ENCODE data around the gene CNDP1. TPM values are rescaled to one million over a fixed set of nuclear protein-coding genes. Genes with fewer than 3 reads are reported as not detected.
"Not testable (repeated sequence)": the region's sequence is repeated elsewhere in the genome, so short reads cannot be mapped to it uniquely, and the experiment has no call there.

CNDP1 gene
- polyA plus RNA-seq, 3 donors from 2014 or later = not detected

- no peaks in the 10 kb centered on the region for H3K4me1 Mint-ChIP-seq
- H3K36me3 Mint-ChIP-seq = peaks cover 0 to 6% (median 0%) of the 10 kb centered on the region in 3 donors
- H3K27me3 Mint-ChIP-seq (ENCODE audit: low read depth in 3 of 3) = peaks cover 0 to 14% (median 4%) of the 10 kb centered on the region in 3 donors
- H3K27ac Mint-ChIP-seq = no peak overlapping the region
- peaks cover 0 to 7% (median 3%) of the 10 kb centered on the region in 6 donors for H3K9me3 Mint-ChIP-seq
- no peak overlapping the region for H3K4me3 Mint-ChIP-seq
- DNase-seq = no peak
Observed at GRCh38 chr18:74549591-74550104, 15.3 kb downstream of the CNDP1 start.

DNA sequence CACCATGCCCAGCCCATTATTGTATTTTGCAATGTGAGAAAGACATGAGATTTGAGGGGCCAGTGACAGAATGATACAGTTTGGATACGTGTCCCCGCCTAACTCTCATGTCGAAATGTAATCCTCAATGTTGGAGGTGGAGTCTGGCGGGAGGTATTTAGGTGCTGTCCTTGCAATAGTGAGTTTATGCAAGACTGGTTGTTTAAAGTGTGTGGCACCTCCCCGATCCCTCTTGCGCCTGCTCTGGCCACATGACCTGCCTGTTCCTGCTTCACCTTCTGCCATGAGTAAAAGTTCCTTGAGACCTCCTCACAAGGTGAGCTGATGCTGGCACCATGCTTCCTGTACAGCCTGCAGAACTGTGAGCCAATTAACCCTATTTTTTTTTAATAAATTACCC, 16.6 kb downstream of the CNDP1 start:
- H3K36me3 Mint-ChIP-seq = peaks cover 0 to 6% (median 0%) of the 10 kb centered on the region in 3 donors
- H3K27ac Mint-ChIP-seq = no peak overlapping the region
- H3K4me3 Mint-ChIP-seq = no peak overlapping the region
- H3K4me1 Mint-ChIP-seq = no peaks in the 10 kb centered on the region
- peaks cover 0 to 14% (median 4%) of the 10 kb centered on the region in 3 donors for H3K27me3 Mint-ChIP-seq (ENCODE audit: low read depth in 3 of 3)
- DNase-seq = no peak
- peaks cover 0 to 7% (median 3%) of the 10 kb centered on the region in 6 donors for H3K9me3 Mint-ChIP-seq

DNA sequence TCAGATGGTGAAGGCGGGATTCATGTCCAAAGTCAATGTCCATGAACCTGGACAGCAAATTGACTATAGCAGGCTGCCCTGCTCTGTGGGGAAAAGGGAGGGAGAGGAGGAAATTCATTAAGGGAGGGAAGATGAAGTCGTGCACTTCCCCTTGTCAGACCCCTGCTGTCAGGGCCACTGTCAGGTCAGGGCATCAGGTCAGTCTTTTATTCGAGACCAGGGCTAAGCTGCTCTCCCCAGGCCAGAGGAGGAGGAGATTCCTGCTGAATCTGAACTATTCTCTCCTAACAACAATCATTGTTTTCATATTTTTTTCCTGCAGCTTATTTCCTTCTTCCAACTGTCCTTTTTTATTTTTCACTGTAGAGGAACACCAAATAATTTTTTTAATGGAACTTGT, 17.2 kb downstream of the CNDP1 start:
- Mint-ChIP-seq H3K36me3 (peaks cover 0 to 6% (median 0%) of the 10 kb centered on the region in 3 donors), H3K27me3 (ENCODE audit: low read depth in 3 of 3) (peaks cover 0 to 14% (median 4%) of the 10 kb centered on the region in 3 donors), H3K27ac (no peak overlapping the region), H3K4me1 (no peaks in the 10 kb centered on the region), H3K4me3 (no peak overlapping the region), H3K9me3 (peaks cover 0 to 7% (median 3%) of the 10 kb centered on the region in 6 donors)
- DNase-seq = no peak

- Mint-ChIP-seq H3K4me1 (no peaks in the 10 kb centered on the region), H3K27me3 (ENCODE audit: low read depth in 3 of 3) (peaks cover 0 to 12% (median 4%) of the 10 kb centered on the region in 3 donors), H3K27ac (no peak overlapping the region), H3K9me3 (peaks cover 0 to 7% (median 3%) of the 10 kb centered on the region in 6 donors), H3K36me3 (peaks cover 0 to 6% (median 0%) of the 10 kb centered on the region in 3 donors), H3K4me3 (no peak overlapping the region)
- DNase-seq = peak; percentile 53 to 68 (median 60)
Observed at GRCh38 chr18:74551936-74552555, 17.7 kb downstream of the CNDP1 start.

- Mint-ChIP-seq H3K4me1 (no peaks in the 10 kb centered on the region), H3K9me3 (peaks cover 0 to 1% (median 0%) of the 10 kb centered on the region in 6 donors), H3K4me3 (no peak overlapping the region), H3K36me3 (no peaks in the 10 kb centered on the region), H3K27me3 (ENCODE audit: low read depth in 3 of 3) (peaks cover 0 to 7% (median 4%) of the 10 kb centered on the region in 3 donors), H3K27ac (no peak overlapping the region)
- no peak for DNase-seq
Observed at GRCh38 chr18:74556126-74556525, 21.8 kb downstream of the CNDP1 start.

GRCh38 chr18:74558096-74558495, 23.8 kb downstream of the CNDP1 start:
- Mint-ChIP-seq H3K27me3 (ENCODE audit: low read depth in 3 of 3) (peaks cover 1 to 5% (median 3%) of the 10 kb centered on the region in 3 donors), H3K4me3 (no peak overlapping the region), H3K4me1 (no peaks in the 10 kb centered on the region), H3K27ac (no peak overlapping the region), H3K36me3 (no peaks in the 10 kb centered on the region), H3K9me3 (no peaks in the 10 kb centered on the region)
- no peak for DNase-seq

DNA sequence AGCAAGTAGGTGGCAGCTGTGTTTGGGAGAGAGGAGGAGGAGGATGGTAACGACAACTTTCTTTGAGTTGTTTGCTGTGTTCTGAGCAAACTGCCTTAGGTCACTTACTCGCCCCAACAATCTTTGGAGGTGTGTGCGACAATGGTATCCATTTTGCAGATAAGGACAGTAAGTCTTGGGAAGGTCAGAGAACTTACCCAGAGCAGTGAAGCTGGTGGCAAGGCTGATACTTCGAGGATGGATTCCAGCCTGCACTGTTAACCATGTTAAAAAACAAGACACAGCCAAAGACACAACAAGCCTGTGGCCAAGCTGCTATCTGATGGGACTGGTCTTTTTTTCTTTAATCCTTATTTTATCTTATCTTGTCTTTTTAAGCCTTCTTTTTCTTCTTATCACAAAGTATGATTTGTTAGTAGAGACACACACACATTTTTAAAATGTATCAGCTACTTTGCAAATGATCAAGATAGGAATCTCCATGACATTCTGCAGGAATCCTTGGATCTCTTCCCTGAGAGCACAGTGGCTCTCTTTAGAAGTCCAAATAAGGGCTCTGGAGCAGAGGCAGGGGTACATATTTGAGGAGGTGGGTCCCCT, 27.9 kb downstream of the CNDP1 start:
- no peak for DNase-seq
- Mint-ChIP-seq H3K27me3 (ENCODE audit: low read depth in 3 of 3) (peaks cover 1 to 7% (median 5%) of the 10 kb centered on the region in 3 donors), H3K9me3 (no peaks in the 10 kb centered on the region), H3K36me3 (no peaks in the 10 kb centered on the region), H3K4me3 (no peak overlapping the region), H3K4me1 (no peaks in the 10 kb centered on the region), H3K27ac (no peak overlapping the region)

GRCh38 chr18:74562775-74563174, 28.5 kb downstream of the CNDP1 start:
- H3K27ac Mint-ChIP-seq = no peak overlapping the region
- DNase-seq = no peak
- no peaks in the 10 kb centered on the region for H3K4me1 Mint-ChIP-seq
- H3K4me3 Mint-ChIP-seq = no peak overlapping the region
- H3K36me3 Mint-ChIP-seq = no peaks in the 10 kb centered on the region
- peaks cover 1 to 7% (median 5%) of the 10 kb centered on the region in 3 donors for H3K27me3 Mint-ChIP-seq (ENCODE audit: low read depth in 3 of 3)
- H3K9me3 Mint-ChIP-seq = no peaks in the 10 kb centered on the region

DNA sequence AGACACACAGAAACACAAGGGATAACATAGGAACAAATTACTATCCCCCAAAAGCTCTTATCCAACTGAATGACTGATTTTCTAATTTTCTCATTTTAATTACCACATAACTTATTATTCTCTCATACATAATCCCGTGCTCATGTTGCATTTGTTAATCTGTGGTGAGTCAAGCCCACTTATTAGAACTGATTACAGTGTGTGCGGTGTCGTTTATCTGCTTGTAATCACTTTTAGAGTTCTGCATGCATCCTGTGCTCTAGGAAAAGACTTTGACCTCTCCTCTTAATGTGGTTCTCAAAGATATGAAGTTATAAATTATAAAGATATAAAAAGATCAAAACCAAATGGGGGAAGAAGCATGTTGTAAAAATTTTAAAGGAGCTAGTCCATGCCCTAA, 29.7 kb downstream of the CNDP1 start:
- no peak overlapping the region for H3K4me3 Mint-ChIP-seq
- no peak overlapping the region for H3K27ac Mint-ChIP-seq
- no peaks in the 10 kb centered on the region for H3K9me3 Mint-ChIP-seq
- H3K27me3 Mint-ChIP-seq (ENCODE audit: low read depth in 3 of 3) = peaks cover 1 to 10% (median 8%) of the 10 kb centered on the region in 3 donors
- no peak for DNase-seq
- H3K4me1 Mint-ChIP-seq = no peaks in the 10 kb centered on the region
- no peaks in the 10 kb centered on the region for H3K36me3 Mint-ChIP-seq

DNA sequence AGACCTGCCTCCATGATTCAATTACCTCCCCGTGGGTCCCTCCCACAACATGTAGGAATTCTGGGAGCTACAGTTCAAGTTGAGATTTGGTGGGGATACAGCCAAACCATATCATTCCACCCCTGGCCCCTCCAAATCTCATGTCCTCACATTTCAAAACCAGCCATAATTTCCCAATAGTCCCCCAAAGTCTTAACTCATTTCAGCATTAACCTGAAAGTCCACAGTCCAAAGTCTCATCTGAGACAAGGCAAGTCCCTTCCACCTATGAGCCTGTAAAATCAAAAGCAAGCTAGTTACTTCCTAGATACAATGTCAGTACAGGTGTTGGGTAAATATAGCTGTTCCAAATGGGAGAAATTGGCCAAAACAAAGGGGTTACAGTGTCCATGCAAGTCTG, 30.9 kb downstream of the CNDP1 start:
- not testable (repeated sequence) for H3K4me3 Mint-ChIP-seq, H3K4me1 Mint-ChIP-seq, H3K36me3 Mint-ChIP-seq, H3K27ac Mint-ChIP-seq, H3K9me3 Mint-ChIP-seq, DNase-seq
- H3K27me3 Mint-ChIP-seq (ENCODE audit: low read depth in 3 of 3) = peaks cover 1 to 12% (median 9%) of the 10 kb centered on the region in 3 donors

GRCh38 chr18:74565993-74566392, 31.7 kb downstream of the CNDP1 start:
- H3K36me3 Mint-ChIP-seq, H3K27ac Mint-ChIP-seq, H3K4me3 Mint-ChIP-seq, DNase-seq, H3K4me1 Mint-ChIP-seq, H3K9me3 Mint-ChIP-seq: not testable (repeated sequence)
- peaks cover 3 to 14% (median 9%) of the 10 kb centered on the region in 3 donors for H3K27me3 Mint-ChIP-seq (ENCODE audit: low read depth in 3 of 3)

DNA sequence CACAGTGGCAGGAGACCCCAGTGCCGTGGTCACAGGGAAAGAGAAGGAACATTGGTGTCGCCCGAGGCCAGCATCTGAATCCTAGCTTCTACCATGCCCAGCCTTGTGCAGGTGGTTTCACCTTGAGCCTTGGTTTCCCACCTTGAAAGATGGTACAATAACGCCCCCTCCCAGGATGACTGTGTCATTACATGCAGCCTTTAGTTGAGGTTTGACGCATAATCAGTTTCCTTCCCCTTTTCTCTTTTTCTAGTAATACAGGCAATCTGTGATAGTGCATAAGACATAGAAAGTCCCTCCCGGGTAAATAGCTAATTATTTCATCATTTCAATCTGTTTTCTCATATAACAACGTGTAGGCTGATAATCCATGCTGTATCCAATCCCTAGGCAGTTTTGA, 33.5 kb downstream of the CNDP1 start:
- Mint-ChIP-seq H3K4me1 (no peaks in the 10 kb centered on the region), H3K27ac (no peak overlapping the region), H3K27me3 (ENCODE audit: low read depth in 3 of 3) (peaks cover 2 to 14% (median 8%) of the 10 kb centered on the region in 3 donors), H3K36me3 (no peaks in the 10 kb centered on the region), H3K9me3 (no peaks in the 10 kb centered on the region), H3K4me3 (no peak overlapping the region)
- DNase-seq = no peak

- H3K9me3 Mint-ChIP-seq = no peaks in the 10 kb centered on the region
- DNase-seq = no peak
- peaks cover 0 to 4% (median 0%) of the 10 kb centered on the region in 3 donors for H3K36me3 Mint-ChIP-seq
- H3K4me1 Mint-ChIP-seq = no peaks in the 10 kb centered on the region
- no peak overlapping the region for H3K4me3 Mint-ChIP-seq
- H3K27me3 Mint-ChIP-seq (ENCODE audit: low read depth in 3 of 3) = peaks cover 2 to 17% (median 8%) of the 10 kb centered on the region in 3 donors
- H3K27ac Mint-ChIP-seq = no peak overlapping the region
Observed at GRCh38 chr18:74569401-74569800, 35.1 kb downstream of the CNDP1 start.

DNA sequence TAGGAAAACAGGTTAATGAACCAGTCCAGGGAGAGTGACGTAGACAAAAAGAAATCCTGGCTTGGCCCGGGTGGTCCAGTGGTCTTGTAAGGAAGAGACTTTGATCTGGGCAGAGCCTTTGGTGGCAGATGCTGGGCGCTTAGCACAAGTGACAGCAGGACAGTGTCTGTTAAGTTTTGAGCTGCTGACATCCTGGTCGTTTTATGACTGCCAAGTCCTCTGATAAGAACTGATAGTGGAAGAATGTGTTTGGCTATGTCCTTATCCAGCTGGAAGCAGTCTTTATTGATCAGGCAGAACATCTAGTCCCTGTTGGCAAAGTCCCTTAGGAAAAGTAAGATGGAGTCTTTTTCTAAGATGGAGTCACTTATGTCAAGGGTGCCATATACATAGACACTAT, 36.0 kb downstream of the CNDP1 start:
- Mint-ChIP-seq H3K27me3 (ENCODE audit: low read depth in 3 of 3) (peaks cover 2 to 21% (median 6%) of the 10 kb centered on the region in 3 donors), H3K9me3 (no peaks in the 10 kb centered on the region), H3K36me3 (peaks cover 0 to 4% (median 0%) of the 10 kb centered on the region in 3 donors), H3K4me1 (no peaks in the 10 kb centered on the region), H3K27ac (no peak overlapping the region), H3K4me3 (no peak overlapping the region)
- DNase-seq = no peak

Data from immature natural killer cell (primary cell).